ENCODE results near the gene ZNF418. TPM values are rescaled to one million over a fixed set of nuclear protein-coding genes. Genes with fewer than 3 reads are reported as not detected.
"Not testable (repeated sequence)": the region's sequence is repeated elsewhere in the genome, so short reads cannot be mapped to it uniquely, and the experiment has no call there.

The ZNF418 gene
- total RNA-seq, 8 experiments from 2014 or later, result 2.4 to 15.3 (median 11.8) TPM

DNA sequence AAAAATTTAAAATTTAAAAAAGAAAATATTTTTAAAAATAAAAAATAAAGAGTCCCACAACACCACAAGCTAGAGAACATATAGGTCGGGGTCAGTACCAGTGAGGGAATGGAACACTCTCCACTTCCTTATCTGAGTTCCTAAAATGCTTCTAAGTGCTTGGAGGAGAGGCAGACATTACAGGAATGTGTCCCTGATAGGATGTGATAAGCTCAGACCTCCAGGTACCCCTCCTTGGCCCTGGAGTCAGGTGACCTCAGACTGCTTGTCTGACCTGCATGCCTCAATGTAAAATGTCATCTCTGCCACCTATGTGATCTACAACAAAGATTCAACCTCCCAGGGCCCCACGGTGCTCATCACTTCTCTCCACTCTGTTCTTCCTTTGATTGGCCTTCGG, 49.2 kb downstream of the ZNF418 start:
- in situ Hi-C loops (cut with MboI; ENCODE audit: low pct_unique_long_range_greater_than_20kb in 2 of 9, low sequenced_read_pairs in 9 of 9, unreplicated experiment in 9 of 9), result no loop called here
- no peak for ATAC-seq (replicated peaks in 6 of 8)
- no peak overlapping the region for H3K4me3 ChIP-seq
- WGBS, 10 experiments, result 81 to 100% (median 100%) methylated on average over 1 to 3 of the region's 3 CpGs; no CpG with 5 or more reads in 2 of the 10 experiments
- no peak overlapping the region for H3K27ac ChIP-seq
- peaks cover 7 to 11% of the 10 kb centered on the region in 2 donors for H3K4me1 ChIP-seq (replicated peaks in 1 of 2)

GRCh38 chr19:57873883-57874799, 61.1 kb downstream of the ZNF418 start:
- in situ Hi-C loops (cut with MboI; ENCODE audit: low pct_unique_long_range_greater_than_20kb in 2 of 9, low sequenced_read_pairs in 9 of 9, unreplicated experiment in 9 of 9); H3K4me3 ChIP-seq; H3K4me1 ChIP-seq (replicated peaks in 1 of 2); H3K27ac ChIP-seq; ATAC-seq (replicated peaks in 6 of 8): not testable (repeated sequence)
- WGBS, 10 experiments, result 70 to 100% (median 97%) methylated on average over 4 to 7 of the region's 8 CpGs; no CpG with 5 or more reads in 1 of the 10 experiments

DNA sequence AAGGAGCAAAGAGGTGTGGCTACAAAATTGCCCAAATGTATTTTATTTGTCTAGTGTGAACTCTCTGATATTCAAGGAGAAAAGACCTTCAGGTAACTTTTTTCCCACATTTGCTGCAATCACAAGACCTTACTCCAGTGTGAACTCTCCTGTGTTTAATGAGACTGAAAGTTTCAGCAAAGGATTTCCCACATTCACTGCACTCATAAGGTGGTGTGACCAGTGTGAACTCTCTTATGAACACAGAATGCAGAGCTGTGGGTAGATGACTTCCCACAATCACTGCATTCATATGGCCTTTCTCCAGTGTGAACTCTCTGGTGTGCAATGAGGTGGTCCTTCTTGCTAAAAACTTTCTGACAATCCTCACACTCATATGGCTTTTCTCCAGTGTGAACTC, 62.8 kb downstream of the ZNF418 start:
- no peak for ATAC-seq (replicated peaks in 6 of 8)
- in situ Hi-C loops (cut with MboI; ENCODE audit: low pct_unique_long_range_greater_than_20kb in 2 of 9, low sequenced_read_pairs in 9 of 9, unreplicated experiment in 9 of 9), result no loop called here

More for the DNA sequence above, 62.8 kb downstream of the ZNF418 start:
- no peak overlapping the region for H3K4me3 ChIP-seq
- no peak overlapping the region for H3K27ac ChIP-seq
- no peaks in the 10 kb centered on the region for H3K4me1 ChIP-seq (replicated peaks in 1 of 2)

Other genes starting within 250 kb of the ZNF418 start
- 1 to 10 TPM in 6 of 8 experiments, under 1 TPM in 2; 0.73 to 7.2 (median 1.7) TPM for gene ZNF154, start 226.2 kb downstream of the ZNF418 start, total RNA-seq
- 10 to 100 TPM in 1 of 8 experiments, 1 to 10 TPM in 7; 1.7 to 11.4 (median 4.1) TPM for gene ZNF671, start 207.8 kb downstream of the ZNF418 start, total RNA-seq
- 10 to 100 TPM in 7 of 8 experiments, 1 to 10 TPM in 1; 9.8 to 28.0 (median 15.7) TPM for gene ZNF776, start 188.6 kb downstream of the ZNF418 start, total RNA-seq
- 10 to 100 TPM in 7 of 8 experiments, 1 to 10 TPM in 1; 8.6 to 27.4 (median 16.2) TPM for gene ZNF586, start 165.7 kb downstream of the ZNF418 start, total RNA-seq
- 10 to 100 TPM in 2 of 8 experiments, 1 to 10 TPM in 6; 4.4 to 20.0 (median 6.8) TPM for gene ZNF552, start 120.5 kb downstream of the ZNF418 start, total RNA-seq
- gene ZNF587B, start 105.1 kb downstream of the ZNF418 start, total RNA-seq, result 10 to 100 TPM in 4 of 8 experiments, 1 to 10 TPM in 4; 3.1 to 47.5 (median 9.8) TPM
- 10 to 100 TPM; 11.2 to 44.9 (median 25.4) TPM for gene ZNF587, start 85.5 kb downstream of the ZNF418 start, total RNA-seq
- gene ZNF814, start 46.4 kb downstream of the ZNF418 start, total RNA-seq, result 10 to 100 TPM; 14.4 to 81.5 (median 22.2) TPM
- gene ZNF417, start 18.8 kb downstream of the ZNF418 start, total RNA-seq, result 10 to 100 TPM in 7 of 8 experiments, 1 to 10 TPM in 1; 9.1 to 24.6 (median 17.1) TPM
- 1 to 10 TPM; 3.6 to 9.1 (median 5.4) TPM for gene ZNF256, start 12.3 kb upstream of the ZNF418 start, total RNA-seq
- 1 to 10 TPM in 1 of 8 experiments, under 1 TPM in 5, not detected in 2; 0.27 to 2.1 (median 0.45) TPM for gene C19orf18, start 39.1 kb upstream of the ZNF418 start, total RNA-seq
- gene ZNF606, start 67.4 kb upstream of the ZNF418 start, total RNA-seq, result 10 to 100 TPM in 6 of 8 experiments, 1 to 10 TPM in 2; 7.1 to 28.2 (median 20.2) TPM
- gene ZSCAN1, start 98.6 kb upstream of the ZNF418 start, total RNA-seq, result 1 to 10 TPM in 5 of 8 experiments, under 1 TPM in 1, not detected in 2; 0.46 to 9.4 (median 8.1) TPM
- gene ZNF135, start 123.9 kb upstream of the ZNF418 start, total RNA-seq, result 1 to 10 TPM in 6 of 8 experiments, under 1 TPM in 2; 0.09 to 6.6 (median 2.4) TPM
- 100 to 1,000 TPM in 4 of 8 experiments, 10 to 100 TPM in 2, 1 to 10 TPM in 2; 7.9 to 170 (median 103) TPM for gene ZSCAN18, start 162.8 kb upstream of the ZNF418 start, total RNA-seq
- 10 to 100 TPM in 5 of 8 experiments, 1 to 10 TPM in 3; 4.3 to 23.2 (median 16.1) TPM for gene ZNF329, start 215.4 kb upstream of the ZNF418 start, total RNA-seq
- 10 to 100 TPM; 17.0 to 40.6 (median 28.2) TPM for gene ZNF274, start 247.7 kb upstream of the ZNF418 start, total RNA-seq

Data from motor neuron (in vitro differentiated cells).